ENCODE measurements around the gene OGFR. TPM values are rescaled to one million over a fixed set of nuclear protein-coding genes. Genes with fewer than 3 reads are reported as not detected.
"Not testable (repeated sequence)": the region's sequence is repeated elsewhere in the genome, so short reads cannot be mapped to it uniquely, and the experiment has no call there.

The OGFR gene
- total RNA-seq, 1 experiment from 2014 or later, result 57.4 TPM

DNA sequence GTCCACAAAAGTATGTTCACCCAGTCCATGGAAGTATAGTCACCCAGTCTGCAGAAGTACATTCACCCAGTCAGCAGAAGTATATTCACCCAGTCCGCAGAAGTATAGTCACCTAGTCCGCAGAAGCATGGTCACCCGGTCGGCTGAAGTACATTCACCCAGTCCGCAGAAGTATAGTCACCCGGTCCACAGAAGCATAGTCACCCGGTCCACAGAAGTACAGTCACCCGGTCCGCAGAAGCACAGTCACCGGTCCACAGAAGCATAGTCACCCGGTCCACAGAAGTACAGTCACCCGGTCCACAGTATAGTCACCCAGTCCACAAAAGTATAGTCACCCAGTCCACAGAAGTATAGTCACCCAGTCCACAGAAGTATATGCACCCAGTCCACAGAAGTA is 48.2 kb downstream of the OGFR start:
- ChIA-PET POLR2A (ENCODE audit: unreplicated experiment) (no interaction called here), CTCF (no interaction called here)
- H3K36me3 ChIP-seq (ENCODE audit: low read depth), result 0 out of 2 replicates have a peak, but pooled peaks cover 4% of the 10 kb centered on the region
- BruUV-seq (replicated peaks), result no TSS peak
- H3K4me1 ChIP-seq (replicated peaks; ENCODE audit: insufficient read depth), result no peaks in the 10 kb centered on the region
- no peaks in the 10 kb centered on the region; the same call in 1 of the 2 replicates for H3F3A ChIP-seq (ENCODE audit: insufficient read depth, low read depth)
- H3K27ac ChIP-seq, result no peak overlapping the region
- intact Hi-C loops (cut with micrococcal nuclease; ENCODE audit: unreplicated experiment), result no loop called here
- H2AFZ ChIP-seq, result no peak overlapping the region
- no peaks in the 10 kb centered on the region for H3K9me3 ChIP-seq (ENCODE audit: insufficient read depth, low read depth)
- no peaks in the 10 kb centered on the region for H3K27me3 ChIP-seq (ENCODE audit: insufficient read depth, low read depth)
- no peak overlapping the region for H3K4me3 ChIP-seq
- H3K9me2 ChIP-seq (ENCODE audit: insufficient read depth), result no peaks in the 10 kb centered on the region
- H3K79me2 ChIP-seq (ENCODE audit: low read depth), result 0 out of 2 replicates have a peak, but pooled peaks cover 3% of the 10 kb centered on the region
- DNase-seq, result peak in 1 of 2 experiments; percentile 11
- no peak for TF ChIP-seq EZH2 (IDR thresholded peaks at IDR 0.05; ENCODE audit: low read depth)
- TF ChIP-seq, protein P1, sequence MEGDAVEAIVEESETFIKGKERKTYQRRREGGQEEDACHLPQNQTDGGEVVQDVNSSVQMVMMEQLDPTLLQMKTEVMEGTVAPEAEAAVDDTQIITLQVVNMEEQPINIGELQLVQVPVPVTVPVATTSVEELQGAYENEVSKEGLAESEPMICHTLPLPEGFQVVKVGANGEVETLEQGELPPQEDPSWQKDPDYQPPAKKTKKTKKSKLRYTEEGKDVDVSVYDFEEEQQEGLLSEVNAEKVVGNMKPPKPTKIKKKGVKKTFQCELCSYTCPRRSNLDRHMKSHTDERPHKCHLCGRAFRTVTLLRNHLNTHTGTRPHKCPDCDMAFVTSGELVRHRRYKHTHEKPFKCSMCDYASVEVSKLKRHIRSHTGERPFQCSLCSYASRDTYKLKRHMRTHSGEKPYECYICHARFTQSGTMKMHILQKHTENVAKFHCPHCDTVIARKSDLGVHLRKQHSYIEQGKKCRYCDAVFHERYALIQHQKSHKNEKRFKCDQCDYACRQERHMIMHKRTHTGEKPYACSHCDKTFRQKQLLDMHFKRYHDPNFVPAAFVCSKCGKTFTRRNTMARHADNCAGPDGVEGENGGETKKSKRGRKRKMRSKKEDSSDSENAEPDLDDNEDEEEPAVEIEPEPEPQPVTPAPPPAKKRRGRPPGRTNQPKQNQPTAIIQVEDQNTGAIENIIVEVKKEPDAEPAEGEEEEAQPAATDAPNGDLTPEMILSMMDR (conservative IDR thresholded peaks at IDR 0.05), result no peak
- H4K20me1 ChIP-seq (ENCODE audit: insufficient read depth), result no peaks in the 10 kb centered on the region
- no peak overlapping the region for H3K4me2 ChIP-seq

DNA sequence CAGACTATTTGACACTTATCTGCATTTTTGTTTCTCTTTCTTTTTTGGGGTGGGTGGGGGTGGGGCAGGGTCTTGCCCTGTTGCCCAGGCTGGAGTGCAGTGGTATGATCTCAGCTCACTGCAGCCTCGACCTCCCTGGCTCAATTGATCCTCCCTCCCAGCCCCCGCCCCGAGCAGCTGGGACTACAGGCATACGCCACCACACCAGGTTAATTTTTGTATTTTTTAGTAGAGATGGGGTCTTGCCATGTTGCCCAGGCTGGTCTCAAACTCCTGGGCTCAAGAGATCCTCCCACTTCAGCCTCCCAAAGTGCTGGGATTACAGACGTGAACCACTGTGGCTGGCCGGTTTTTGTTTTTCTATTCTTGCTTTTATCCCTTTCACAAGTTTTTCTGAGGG is 48.7 kb downstream of the OGFR start:
- H3K4me1 ChIP-seq (replicated peaks; ENCODE audit: insufficient read depth); H3K4me3 ChIP-seq; H3K4me2 ChIP-seq; CTCF ChIA-PET; H3K27me3 ChIP-seq (ENCODE audit: insufficient read depth, low read depth); H3K27ac ChIP-seq; H3F3A ChIP-seq (ENCODE audit: insufficient read depth, low read depth); H3K9me2 ChIP-seq (ENCODE audit: insufficient read depth); POLR2A ChIA-PET (ENCODE audit: unreplicated experiment); H3K79me2 ChIP-seq (ENCODE audit: low read depth); BruUV-seq (replicated peaks); H2AFZ ChIP-seq; DNase-seq; H3K36me3 ChIP-seq (ENCODE audit: low read depth); H3K9me3 ChIP-seq (ENCODE audit: insufficient read depth, low read depth); intact Hi-C loops (cut with micrococcal nuclease; ENCODE audit: unreplicated experiment); H4K20me1 ChIP-seq (ENCODE audit: insufficient read depth): not testable (repeated sequence)

DNA sequence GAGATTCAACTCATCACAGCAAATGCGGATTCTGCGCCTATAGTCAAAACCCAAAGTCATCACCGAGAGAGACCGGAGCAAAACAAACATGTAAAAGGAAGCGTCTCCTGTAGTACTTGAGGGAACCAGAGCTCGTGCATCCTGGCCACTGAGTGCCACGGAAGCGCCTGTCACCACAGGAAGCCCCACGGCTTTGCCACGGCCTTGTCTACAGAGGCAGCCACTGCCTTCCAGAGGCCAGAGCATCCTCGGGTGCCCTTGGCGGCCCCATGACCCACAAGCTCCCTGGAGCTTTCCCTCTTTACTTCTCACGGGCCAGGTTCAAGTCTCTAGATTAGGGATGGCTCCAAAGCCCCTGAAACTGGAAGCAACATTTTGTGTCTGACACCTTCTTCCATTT is 49.5 kb downstream of the OGFR start:
- POLR2A ChIA-PET (ENCODE audit: unreplicated experiment), result no interaction called here
- Histone ChIP-seq H3K27ac (no peak overlapping the region), H3K27me3 (ENCODE audit: insufficient read depth, low read depth) (no peaks in the 10 kb centered on the region), H2AFZ (no peak overlapping the region), H4K20me1 (ENCODE audit: insufficient read depth) (no peaks in the 10 kb centered on the region), H3K4me2 (no peak overlapping the region), H3F3A (ENCODE audit: insufficient read depth, low read depth) (no peaks in the 10 kb centered on the region), H3K36me3 (ENCODE audit: low read depth) (0 out of 2 replicates have a peak, but pooled peaks cover 9% of the 10 kb centered on the region), H3K4me1 (replicated peaks; ENCODE audit: insufficient read depth) (no peaks in the 10 kb centered on the region), H3K79me2 (ENCODE audit: low read depth) (peaks cover 8% of the 10 kb centered on the region), H3K4me3 (no peak overlapping the region), H3K9me2 (ENCODE audit: insufficient read depth) (no peaks in the 10 kb centered on the region), H3K9me3 (ENCODE audit: insufficient read depth, low read depth) (no peaks in the 10 kb centered on the region)
- intact Hi-C loops (cut with micrococcal nuclease; ENCODE audit: unreplicated experiment), result no loop called here
- DNase-seq, result peak in 1 of 2 experiments; percentile 25
- CTCF ChIA-PET, result no interaction called here
- TF ChIP-seq, protein P1 (conservative IDR thresholded peaks at IDR 0.05), result no peak
- no peak for TF ChIP-seq EZH2 (IDR thresholded peaks at IDR 0.05; ENCODE audit: low read depth)
- BruUV-seq (replicated peaks), result no TSS peak

DNA sequence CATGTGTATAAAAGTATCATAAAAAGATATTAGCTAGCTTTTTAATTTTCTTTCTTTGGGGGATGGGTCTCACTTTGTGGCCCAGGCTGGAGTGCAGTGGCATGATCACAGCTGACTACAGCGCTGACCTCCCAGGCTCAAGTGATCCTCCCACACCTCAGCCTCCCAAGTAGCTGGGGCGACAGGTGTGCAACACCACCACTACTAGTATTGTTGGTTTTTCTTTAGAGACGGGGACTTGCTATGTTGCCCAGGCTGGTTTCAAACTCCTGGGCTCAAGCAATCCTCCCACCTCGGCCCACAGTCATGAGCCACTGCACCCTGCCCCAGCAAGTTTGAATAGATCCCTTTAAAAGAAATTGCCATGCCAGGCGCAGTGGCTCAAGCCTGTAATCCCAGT is 50.5 kb downstream of the OGFR start:
- Histone ChIP-seq H3K36me3 (ENCODE audit: low read depth) (0 out of 2 replicates have a peak, but pooled peaks cover 9% of the 10 kb centered on the region), H3K79me2 (ENCODE audit: low read depth) (peaks cover 17% of the 10 kb centered on the region), H3K4me1 (replicated peaks; ENCODE audit: insufficient read depth) (peaks cover 7% of the 10 kb centered on the region), H3K27ac (no peak overlapping the region), H3F3A (ENCODE audit: insufficient read depth, low read depth) (0 out of 2 replicates have a peak, but pooled peaks cover 4% of the 10 kb centered on the region), H3K9me3 (ENCODE audit: insufficient read depth, low read depth) (no peaks in the 10 kb centered on the region), H3K9me2 (ENCODE audit: insufficient read depth) (no peaks in the 10 kb centered on the region), H3K27me3 (ENCODE audit: insufficient read depth, low read depth) (no peaks in the 10 kb centered on the region), H4K20me1 (ENCODE audit: insufficient read depth) (no peaks in the 10 kb centered on the region), H3K4me3 (no peak overlapping the region), H2AFZ (no peak overlapping the region), H3K4me2 (no peak overlapping the region)
- no peak for DNase-seq
- no TSS peak for BruUV-seq (replicated peaks)
- TF ChIP-seq, protein P1 (conservative IDR thresholded peaks at IDR 0.05), result no peak
- no peak for TF ChIP-seq EZH2 (IDR thresholded peaks at IDR 0.05; ENCODE audit: low read depth)
- POLR2A ChIA-PET (ENCODE audit: unreplicated experiment), result no interaction called here
- intact Hi-C loops (cut with micrococcal nuclease; ENCODE audit: unreplicated experiment), result no loop called here
- CTCF ChIA-PET, result no interaction called here
